NCI-H510A treated with DMSO at 0.1 percent for 48 hours (cell line): Measurements from ENCODE around the gene MEDAG.

Experiments used
- DNase-seq: peaks from one replicate; lab custom pipeline; 2025; lab: John Stamatoyannopoulos, UW

MEDAG gene

GRCh38 chr13:30872685-30873461, 33.2 kb upstream of the MEDAG start:
- DNase-seq: no peak

- no peak for DNase-seq
Measured at GRCh38 chr13:30873499-30873898, 32.6 kb upstream of the MEDAG start.

GRCh38 chr13:30874111-30874510, 32.0 kb upstream of the MEDAG start:
- DNase-seq: no peak

- DNase-seq: no peak
Measured at GRCh38 chr13:30874561-30874960, 31.5 kb upstream of the MEDAG start.

DNA sequence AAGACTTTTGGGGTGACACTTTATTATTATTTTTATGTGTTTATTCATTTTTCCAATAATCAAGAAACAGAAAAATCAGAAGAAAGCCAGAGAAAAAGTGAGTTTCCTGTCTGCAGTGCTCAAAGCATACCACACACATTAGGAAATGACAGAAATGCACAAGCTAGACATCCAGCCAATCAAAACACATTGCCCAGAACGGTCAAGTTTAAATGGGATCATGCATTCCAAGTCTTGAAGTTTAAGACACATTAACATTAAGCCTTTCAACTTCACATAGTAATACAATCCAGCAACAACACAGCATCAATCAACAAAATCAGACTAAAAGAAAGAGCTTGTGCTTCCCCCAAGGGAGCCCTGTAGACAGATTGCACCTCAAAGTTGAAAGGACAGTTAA, 28.7 kb upstream of the MEDAG start:
- no peak for DNase-seq

- DNase-seq: no peak
Measured at GRCh38 chr13:30880151-30880855, 25.8 kb upstream of the MEDAG start.

- DNase-seq: no peak
Measured at GRCh38 chr13:30880856-30881155, 25.3 kb upstream of the MEDAG start.

- DNase-seq: no peak
Measured at GRCh38 chr13:30881191-30881651, 24.9 kb upstream of the MEDAG start.

GRCh38 chr13:30882026-30882850, 23.8 kb upstream of the MEDAG start:
- DNase-seq: no peak

DNA sequence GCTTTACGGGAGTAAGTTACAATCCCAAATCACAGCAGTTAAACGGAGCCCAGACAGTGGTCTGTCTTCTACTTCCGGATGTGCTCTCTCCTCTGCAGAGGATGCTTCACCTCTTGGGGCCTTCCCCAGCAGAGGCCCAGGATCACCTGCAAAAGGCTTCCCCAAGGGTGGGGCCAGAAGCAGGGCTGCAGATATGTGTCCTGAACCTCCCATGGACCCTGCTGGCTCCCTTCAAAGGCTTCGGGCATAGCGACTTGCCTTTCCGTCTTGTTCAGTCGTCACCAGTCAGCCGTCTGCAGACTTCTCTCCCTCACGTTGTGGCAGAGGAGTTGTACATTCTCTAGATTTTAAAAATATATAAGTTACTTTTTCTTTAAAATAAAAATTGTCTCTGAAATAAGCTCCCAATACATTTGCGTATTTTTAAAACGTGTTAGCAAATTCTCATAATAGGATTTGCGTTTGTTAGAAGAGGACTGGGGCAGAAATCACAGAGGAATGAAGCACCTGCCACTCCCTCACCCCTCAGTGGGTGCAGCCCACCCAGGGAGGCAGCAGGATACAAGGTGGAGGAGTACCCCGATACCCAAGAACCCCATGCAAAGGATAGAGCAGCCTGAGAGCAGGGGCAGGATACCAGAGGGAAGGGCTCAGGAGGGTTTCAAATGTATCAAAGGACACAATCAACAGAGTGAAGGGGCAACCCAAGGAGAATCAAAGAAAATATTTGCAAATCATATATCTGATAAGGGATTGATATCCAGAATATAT, 22.9 kb upstream of the MEDAG start:
- no peak for DNase-seq

DNA sequence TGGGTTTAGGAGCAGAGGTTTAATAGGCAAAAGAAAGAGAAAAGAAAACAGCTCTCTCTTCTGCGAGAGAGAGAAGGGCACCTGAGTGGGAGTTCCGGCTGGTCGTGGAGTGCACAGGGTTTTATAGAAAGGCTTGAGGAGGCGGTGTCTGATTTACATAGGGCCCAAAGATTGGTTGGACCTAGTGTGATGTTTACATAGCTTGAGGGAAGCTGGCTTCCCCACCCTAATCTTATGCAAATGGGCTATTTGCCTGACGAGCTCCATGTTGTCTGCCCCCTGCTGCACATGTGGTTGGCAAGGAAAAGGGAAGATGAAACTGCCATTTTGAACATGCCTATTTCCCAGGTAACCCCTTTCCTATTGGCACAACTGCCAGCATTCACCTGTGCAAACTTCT, 21.5 kb upstream of the MEDAG start:
- no peak for DNase-seq

GRCh38 chr13:30889196-30889690, 16.8 kb upstream of the MEDAG start:
- no peak for DNase-seq

DNA sequence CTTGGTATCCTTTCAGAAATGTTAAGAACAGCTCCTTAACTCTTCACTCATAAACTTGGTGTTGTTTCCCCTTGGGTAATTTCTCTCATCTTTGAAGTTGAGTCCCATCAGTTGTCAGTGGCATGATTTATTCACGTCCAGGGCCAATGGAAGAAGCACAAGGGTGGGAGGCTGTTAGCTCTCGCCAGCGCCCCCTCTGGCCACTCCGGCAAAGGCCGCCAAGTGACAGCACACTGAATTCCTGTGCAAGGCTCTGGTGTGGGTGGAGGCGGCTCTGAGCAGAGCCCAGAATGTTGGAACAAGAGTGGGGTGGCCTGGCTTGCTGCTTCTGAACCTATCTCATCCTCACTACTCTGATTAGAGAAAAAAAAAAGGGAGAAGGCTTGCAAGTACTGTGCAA, 13.1 kb upstream of the MEDAG start:
- no peak for DNase-seq

DNA sequence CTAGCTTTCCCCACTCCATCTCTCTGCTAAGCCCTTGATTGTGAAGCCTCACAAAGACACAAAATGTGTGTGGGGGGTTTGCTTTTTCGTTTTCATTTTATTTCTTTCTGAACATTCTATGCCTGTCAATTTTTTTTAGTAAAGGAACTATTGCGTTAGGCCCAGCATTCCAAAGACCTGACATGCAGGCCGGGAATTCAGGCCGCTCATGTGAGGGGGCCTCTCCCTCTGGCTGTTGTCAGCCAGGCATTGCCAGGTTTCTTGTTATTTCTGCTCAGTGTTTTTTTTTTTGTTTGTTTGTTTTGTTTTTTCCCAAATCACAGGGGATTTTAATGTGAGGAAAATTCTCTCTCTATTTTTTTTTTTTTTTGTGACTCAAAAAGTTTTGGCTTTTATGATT, 10.3 kb upstream of the MEDAG start:
- no peak for DNase-seq

GRCh38 chr13:30898070-30898469, 8.0 kb upstream of the MEDAG start:
- DNase-seq: no peak

DNA sequence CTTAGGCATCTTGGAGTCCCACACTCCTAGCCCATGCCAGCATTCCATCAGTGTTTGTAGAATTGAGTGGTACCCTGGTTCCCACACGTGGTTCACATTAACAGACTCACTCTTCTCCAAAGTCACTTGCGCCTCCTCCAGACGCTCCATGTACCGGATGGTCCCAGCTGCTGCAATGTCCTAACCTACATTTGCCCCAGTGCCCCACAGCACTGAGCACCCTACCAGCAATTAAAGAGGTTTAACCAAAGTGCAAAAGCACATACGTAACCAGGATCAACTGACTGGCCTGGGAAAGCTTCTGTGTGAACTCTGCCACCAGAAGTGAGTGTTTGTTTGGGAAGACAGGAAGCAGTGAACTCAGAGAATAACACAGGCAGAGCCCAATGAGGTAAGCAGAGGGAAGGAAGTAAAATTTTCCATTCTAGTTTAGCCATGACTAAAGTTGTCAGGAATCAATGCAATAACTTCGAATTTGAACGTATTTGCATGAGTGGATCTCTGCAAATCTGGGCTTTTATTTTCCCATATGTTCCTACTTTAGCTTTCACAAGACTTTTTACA, 7.3 kb upstream of the MEDAG start:
- DNase-seq: no peak

DNA sequence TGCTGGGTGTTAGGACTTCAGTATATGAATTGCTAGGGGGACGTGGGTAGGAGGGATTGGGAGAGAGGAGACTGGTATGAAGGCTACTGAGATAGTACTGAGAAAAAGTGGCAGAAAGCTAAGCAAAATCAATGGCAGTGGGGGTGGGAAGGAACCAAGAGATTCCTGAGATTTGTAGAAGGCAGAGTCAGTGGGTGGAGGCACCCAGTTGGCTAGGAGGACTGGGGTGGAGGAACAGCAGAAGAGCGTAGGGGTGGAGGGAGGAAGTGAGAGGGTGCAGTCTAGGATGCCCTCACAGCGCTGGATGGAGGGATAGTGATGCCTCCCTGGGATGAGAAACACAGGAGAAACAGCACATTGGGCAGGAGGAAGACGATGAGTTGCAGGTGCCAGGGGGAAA, 5.6 kb upstream of the MEDAG start:
- DNase-seq: no peak

DNA sequence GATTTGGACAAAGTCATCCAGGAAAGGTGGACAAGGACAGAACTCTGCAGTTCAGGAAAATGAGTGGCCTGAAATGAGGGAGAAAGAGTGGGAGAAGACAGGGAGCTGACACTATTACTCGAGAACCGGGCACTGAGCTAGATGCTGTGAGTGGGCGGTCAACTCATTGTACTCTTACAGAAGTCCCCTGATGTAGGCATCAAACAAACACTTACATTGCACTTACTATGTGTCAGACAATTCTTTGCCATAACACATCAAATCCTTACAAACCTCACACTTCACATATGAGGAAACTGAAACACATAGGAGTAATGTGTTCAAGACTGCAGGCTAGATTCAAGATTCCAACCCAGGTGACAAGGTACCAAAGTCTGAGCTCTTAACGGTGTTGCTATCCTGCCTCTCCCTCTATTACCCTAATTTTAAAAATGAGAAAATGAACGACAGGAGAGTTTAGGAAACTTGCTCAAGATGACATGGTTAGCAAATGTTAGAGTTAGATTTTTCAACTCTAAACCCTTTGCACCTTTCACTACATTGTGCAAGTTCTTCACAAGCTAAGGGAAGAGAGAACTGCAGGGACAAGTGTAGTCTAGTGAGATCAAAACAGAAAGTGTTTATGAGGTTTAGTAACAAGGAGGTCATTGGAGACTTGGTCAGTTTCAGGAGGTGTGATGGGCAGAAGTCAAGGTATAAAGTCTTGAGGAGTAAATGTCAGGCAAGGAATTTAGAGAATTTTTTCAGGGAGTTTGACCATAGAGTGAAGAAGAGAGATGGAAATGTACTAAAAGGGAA, 4.9 kb upstream of the MEDAG start:
- no peak for DNase-seq

- DNase-seq: no peak
Measured at GRCh38 chr13:30904043-30904442, 2.0 kb upstream of the MEDAG start.

DNA sequence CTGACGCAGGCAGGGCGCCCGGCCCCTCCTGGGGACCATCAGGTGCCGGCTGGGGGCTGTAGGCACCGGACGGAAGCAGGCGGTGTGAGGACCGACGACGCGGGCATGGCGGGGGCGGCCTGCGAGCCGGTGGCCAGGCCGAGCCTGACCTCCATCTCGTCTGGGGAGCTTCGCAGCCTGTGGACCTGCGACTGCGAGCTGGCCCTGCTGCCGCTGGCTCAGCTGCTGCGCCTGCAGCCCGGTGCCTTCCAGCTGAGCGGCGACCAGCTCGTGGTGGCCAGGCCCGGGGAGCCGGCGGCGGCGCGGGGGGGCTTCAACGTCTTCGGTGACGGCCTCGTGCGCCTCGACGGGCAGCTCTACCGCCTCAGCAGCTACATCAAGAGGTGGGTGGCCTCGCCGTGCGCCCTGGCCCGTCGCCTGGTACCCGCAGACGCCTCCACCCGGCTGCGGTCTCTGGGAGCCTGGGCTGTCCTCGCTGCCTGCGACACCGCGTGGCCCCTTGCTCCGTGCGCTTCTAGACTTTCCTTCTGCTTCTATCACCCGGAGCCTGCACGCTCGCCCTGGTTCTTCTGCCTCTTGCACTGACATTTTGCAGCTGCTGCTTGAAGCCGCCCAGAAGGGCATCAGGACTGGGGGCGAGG, 460 bp downstream of the MEDAG start:
- DNase-seq: no peak
